Stimulated activated CD4-positive, alpha-beta T cell treated with anti-CD3 and anti-CD28 coated beads, Interleukin-4, amount 100 ng/mL, for 24 hours (primary cell): ENCODE measurements around the gene PALLD.

Source experiments
- DNase-seq: peaks from one replicate; pipeline ENCODE4 v3.0.0-alpha.2; 2020

The PALLD gene

DNA sequence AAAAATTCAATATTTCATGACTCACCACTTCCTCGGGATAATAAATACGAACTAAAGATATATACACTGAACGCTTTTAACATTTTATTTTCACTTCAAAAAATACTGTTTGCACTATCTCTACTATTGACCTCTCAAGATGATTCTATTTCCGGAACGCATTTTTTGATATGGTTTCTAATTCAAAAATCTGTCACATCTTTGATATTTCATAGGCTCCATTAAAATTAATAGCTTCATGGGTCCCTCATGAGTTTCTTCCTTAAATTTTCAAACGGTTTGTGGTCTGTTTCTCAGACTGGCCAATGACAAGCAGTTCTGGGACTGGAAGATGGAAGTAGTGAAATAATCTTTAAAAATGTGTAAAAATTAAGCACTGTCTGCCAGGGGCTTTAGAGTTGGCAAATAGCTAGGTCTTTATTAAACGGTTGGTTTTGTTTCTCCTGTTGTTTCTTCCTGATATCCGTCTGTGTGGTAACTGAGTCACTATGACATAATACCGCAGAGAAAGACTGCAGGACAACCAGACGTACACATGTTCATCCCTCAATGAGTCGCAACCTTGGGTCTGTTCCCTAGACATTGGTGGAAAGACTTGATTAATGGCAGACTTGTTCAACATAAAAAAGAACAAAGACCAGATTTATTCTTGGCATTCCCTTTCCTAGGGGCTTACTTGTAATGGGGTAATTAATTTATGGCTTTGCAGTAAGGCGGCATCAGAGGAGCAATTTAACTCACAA lies 133.8 kb downstream of the PALLD start:
- no peak for DNase-seq

DNA sequence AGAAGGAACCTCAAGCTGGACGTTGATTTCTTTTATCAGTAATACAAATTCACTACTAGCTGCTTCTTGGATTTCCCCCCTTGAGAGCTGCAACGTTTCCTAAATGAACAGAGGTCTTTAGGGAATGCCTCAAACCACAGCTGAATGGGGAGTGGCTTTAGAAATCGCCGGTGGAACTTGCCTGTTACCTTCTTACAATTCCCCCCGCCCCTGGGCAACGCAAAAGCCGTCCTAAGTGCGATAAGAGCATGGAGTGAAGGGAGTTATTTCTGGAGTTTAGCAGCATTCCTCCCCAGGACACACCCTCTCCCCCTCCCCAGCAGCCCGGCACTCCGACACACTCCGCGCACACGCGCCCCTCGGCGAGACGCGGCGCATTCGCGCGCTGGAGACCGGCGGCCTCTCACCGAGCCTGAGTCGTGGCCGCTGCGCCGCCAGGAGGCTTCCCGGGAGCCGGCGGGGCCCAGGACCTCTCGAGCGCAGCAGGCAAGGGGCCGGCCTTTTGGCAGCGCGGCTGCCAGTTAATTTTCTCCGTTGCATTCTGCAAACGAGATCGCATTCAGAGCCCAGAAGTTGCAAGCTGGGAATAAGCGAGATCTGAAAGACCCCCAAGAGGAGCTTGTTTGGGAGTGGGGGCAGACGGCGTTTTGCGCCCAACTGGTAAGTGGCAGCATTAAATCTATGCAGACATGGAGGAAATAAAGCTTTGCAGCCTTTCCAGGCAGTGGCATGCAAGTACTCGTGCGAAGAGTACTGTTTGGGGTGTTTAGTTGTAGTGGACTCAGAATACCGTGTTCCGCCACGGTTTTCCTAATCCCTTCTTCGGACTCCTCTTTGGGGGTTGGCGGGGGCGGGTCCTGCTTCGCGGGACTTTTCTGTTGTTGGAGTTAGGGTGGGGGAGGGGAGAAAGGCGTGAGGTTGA lies 134.7 kb downstream of the PALLD start:
- DNase-seq = no peak

DNA sequence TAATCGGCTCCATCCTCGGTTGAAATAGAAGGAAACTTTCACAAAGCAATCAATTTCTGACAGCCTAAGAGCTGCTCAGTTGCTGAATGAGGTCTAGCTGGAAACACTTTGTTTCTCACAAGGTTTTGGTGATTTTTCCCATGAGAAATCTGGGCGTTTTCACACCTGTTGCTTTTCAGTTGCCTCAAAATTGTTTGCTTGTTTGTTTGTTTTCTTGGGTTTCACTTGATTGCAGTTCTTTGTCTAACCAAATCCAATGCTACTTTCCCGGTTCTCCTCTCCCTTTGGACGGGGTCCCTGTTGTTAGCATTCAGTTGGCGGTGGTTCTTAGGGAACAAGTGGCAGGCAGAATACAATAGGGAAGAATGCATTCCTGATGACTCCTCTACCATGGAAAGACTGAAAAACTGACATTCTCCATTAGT lies 135.5 kb downstream of the PALLD start:
- DNase-seq = no peak

DNA sequence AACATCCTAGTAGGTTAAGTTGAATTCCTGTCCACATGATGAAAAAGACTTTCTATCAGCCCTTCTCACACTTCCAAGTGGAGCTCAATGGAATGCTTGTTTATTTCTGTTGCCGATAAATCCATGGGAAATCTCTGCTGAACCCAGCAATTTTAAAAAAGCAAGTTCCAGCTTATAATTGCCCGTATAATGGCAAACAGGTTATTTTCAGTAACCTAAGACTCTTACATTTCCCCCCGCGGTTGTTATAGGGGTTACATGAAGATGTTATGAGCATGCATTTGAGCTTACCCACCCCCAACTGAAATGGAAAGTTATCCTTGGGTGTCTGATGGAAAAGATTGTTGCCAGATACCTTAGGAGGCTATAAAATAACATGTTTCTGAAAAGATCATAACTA lies 136.2 kb downstream of the PALLD start:
- no peak for DNase-seq

DNA sequence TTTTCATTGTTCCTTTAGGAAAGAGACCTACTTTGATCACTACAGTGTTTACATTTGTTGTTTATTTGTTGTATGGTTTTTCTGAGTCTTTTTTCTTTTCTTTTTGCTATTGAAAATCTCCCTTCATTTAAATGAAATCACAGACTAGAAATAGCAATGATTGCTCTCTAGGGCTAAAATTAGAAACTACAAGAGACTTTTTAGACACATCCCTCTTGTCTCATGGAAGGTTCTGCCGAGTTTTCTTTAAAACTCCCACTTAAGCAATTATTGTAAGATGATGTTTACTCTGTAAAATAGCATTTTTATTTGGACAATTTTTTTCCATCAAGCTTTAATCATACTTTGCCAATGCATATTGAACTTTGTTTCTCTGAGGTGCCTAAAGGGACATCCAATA lies 136.6 kb downstream of the PALLD start:
- DNase-seq = no peak

DNA sequence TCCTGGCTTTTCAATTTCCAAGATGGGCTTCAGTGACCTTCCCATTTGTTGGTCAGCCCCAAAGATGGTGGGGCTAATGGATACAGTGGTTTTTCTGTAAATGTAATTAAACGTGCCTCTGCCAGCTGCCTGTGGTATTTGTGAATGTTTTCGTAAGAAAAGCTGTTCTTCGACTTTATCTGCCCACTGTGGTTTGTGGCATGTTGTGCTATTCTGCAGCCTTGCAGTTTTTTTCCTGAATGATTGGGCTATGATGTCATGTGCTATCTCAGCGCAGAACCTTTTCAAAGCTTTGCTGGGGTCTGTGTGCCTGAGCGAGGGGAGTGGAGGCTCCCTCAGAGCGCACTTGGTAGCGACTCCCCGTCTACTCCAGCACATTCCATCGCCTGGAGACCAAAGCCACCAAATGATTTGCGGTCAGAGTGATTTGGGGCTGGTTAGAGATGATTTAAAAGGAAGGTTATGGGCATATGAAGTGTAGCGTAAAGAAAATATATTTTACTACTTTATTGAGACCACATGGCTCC lies 137.5 kb downstream of the PALLD start:
- DNase-seq = no peak

DNA sequence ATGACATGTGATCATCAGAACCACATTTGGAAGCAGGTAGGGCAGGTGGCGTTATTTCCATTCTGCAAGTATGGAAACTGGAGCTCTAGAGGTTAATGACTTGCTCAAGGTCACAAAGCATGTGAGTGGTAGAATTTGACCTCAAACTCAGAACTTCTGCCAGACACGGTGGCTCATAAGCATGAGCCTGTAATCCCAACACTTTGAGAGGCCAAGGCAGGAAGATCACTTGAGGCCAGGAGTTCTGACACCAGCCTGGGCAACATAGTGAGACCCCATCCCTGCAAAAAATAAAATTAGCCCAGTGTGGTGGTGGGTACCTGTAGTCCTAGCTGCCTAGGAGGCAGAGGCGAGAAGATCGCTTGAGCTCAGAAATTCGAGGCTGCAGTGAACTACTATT lies 139.2 kb downstream of the PALLD start:
- DNase-seq = no peak

DNA sequence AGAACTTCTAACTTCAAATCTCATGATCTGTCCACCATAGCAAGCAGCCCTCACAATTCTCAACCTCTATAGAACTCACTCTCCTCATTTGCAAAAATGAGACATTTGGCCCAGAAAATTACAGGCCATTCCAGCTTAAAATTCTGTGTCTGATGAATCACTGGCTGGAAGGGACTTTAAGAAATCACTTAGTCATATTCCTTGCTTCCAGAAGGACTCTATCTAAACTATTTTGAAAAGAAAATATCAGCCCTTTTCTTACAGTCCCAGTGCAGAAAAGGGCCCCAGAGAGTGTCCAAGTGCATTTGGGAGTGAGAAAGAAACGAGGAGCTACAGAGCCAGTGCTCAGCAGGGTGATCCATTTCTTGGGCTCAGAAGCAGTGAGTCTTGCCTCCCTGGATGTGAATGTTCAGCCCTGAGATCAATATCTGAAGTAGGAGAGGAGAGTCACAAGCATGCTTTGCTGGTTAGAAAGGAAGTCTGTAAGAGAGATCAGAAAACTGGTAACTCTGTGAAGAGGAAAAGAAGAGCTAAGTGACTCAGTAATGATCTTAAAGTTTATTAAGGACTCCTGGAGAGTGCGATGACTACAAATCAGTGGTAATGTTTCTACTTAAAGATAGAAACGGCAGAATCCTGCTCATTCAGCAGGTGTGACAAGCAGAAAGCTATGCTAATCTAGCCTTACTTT lies 139.8 kb downstream of the PALLD start:
- no peak for DNase-seq

DNA sequence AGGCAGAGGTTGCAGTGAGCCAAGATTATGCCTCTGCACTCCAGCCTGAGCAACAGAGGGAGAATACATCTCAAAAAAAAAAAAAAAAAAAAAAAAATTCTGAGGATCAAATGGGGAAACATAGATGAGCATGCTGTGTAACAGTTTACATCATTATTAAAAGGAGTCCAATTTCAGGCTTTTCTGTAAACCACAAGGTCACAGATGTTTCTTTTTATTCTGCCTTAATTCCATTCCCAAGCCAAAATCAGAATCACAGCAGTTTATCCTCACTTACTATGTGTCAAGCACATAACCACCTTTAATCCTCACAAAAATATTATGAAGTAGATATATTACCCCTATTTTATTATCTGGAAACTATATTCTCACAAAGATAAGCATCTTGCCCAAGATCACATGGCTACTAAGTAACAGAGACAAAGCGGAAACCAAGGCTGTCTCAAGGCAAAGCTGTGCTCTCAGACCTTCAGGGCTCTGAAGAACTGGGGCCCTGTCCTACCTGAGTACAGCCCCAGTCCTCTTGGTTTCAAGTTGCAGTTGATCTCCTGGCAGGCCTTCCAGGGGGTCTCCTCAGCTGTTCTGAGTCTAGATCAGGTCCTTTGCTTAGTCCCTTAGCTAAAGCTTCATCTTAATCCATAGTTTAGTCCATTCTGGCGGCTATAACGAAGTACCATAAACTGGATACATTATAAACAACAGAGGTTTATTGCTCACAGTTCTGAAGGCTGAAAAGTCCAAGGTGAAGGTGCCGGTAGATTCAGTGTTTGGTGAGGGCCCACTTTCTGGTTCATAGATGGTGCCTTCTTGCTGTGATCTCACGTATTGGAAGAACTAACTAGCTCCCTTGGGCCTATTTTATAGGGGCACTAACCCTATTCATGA lies 141.3 kb downstream of the PALLD start:
- DNase-seq = no peak

DNA sequence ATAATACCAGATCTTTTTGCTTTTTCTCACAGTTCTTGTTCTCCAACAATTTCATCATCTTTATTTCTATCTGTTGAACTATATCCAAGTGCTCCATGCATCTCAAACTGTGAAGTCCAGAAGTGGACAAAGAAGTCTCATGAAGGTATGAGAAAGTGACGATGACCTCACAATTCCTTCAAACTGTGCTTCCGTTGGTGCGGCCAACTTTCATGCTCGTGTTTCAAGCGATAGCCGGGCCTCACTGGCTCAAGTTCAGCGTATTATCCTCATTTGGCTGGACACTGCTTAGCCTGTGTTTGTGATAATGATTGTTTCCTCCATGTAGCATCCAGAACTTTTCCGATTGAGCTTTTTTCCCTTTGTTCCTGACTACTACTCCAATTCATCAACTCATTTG lies 143.1 kb downstream of the PALLD start:
- DNase-seq = no peak

DNA sequence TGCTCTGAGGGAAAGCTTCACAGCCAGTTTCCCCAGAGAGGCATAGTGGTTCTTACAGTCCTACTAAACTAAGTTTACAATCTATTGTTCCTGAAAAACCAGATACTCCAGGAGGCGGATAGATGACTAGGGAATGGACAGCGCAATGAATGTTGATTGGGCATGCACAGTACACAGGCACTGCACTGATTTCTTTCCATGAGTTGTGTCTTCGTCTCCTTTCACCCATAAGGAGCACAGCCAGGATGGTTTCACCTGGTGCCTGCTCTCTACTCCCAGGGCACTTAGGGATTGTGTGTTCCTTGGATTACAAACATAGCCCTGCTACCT lies 144.9 kb downstream of the PALLD start:
- no peak for DNase-seq

DNA sequence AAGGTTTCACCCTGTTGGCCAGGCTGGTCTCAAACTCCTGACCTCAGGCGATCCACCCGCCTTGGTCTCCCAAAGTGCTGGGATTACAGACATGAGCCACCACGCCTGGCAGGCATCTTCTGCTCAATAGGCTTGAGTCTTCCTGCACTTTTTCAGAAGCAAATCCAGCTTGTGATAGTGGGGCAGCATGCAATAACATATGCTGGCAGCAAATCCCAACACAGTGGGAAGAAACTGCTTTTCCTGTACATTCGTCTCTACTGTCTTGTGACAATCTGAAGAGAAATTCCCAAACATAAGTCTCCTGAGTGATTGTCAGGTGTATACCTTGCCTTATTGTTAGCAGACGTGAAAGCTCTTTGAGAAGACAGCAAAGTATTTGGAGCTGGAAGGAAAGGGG lies 145.7 kb downstream of the PALLD start:
- DNase-seq = no peak

DNA sequence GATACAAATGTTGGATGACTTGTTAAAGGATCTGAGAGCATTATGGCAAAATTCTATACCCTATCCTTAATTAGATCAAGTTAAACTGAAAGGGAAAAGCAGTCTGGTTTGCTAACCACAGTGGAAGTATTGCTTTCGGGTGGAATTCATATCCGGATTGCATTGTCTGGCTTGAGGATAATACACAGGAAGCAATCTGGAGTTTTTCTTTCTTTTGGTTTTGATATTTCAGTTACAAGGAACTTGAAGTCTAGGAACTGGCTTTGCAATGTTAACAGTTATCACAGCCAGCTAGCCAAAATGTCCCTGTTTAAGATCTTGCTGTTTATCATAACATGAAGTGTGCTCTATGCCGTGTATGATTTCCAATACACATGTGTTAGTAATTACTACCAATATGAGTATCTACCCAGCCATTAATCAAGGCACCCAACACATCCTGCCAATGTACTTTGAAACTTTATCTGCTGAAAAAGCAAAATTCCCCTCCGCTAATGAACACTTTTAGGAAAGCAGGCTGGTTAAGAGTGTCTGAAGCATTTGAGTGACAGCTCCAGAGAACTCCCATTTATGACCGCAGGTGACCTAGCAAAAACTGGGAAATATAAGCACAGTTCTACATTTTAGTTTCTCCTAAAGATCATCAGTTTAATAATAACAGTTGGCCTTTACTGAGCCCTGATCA lies 146.4 kb downstream of the PALLD start:
- DNase-seq = no peak

DNA sequence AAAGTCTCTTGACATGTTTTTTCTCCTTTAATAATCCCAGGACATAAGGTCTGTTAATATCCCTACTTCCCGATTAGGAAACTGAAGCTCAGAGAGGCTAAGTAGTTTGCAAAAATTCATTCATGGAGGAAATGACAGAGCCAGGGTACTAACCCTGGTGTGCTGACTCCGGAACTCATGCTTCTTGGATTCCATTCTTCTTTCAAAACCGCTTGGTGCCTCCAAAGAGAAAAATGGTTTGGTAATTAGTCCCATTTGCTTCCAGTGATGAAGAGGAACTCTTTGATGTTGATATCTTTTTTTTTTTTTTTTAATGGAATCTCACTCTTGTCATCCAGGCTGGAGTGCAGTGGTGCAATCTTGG lies 146.9 kb downstream of the PALLD start:
- DNase-seq = no peak

DNA sequence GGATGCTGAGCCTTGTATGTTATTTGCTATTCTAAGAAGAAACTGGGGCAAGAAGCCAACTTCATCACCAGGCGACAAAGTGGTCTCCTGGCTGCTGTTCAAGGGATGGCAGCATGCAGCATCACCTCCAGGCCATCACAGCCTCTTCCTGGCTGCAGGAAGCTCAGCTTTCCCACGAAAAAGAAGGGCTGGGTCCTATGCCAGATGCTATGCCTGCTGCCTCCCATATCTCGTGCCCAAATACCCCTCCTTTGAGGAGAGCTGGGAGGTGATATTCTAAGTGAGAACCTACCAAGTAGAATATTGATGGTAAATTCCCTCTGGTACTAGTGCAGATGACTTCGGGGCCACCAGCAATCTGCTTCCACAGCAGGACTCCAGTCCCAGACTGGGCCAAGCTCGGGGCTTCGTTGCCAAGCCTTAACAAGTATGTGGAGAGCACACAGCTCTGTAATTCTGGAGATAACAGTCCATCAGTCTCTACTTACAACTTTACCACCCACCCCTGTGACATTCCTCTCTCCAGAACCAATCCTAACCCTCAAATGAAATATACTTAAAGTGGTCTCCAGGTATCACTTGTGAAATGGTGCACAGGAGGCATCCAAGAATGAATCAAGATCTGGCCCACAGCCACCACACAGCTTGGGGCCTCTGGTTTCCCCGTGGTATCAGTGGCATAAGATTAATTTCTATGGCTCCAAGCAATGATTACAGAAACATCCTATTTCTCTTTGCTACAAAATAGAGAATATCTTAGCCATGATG lies 149.3 kb downstream of the PALLD start:
- DNase-seq = no peak

DNA sequence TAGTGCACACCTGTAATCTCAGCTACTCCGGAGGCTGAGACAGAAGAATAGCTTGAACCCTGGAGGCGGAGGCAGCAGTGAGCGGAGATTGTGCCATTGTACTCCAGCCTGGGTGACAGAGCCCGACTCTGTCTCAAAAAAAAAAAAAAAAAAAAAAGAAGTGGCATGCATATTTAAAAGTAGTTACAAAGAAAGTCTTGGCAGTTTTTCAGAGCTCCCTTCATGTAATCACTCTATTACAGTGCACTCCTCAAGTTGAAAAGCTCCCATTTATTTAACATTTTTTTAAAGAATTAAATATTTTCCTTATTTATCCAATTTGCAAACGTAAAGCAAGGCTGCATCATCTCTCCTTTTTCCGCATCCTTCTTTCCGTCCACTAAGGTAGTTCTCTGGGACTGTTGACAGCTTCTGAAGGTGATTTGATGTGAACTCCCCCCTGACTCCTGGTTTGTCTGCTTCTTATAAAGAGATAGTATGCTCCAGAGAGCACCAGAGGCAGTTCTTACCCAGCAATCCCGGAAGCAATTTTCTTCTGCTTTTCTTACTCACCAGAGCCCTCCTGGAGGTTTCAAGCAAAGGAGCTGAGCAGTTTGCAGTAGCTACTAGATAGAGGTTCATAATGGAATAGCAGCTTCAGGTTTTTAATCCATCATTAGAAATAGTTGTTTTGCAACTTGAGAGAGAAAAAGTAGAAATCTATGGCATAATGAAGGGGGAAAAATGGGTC lies 151.0 kb downstream of the PALLD start:
- DNase-seq = no peak

DNA sequence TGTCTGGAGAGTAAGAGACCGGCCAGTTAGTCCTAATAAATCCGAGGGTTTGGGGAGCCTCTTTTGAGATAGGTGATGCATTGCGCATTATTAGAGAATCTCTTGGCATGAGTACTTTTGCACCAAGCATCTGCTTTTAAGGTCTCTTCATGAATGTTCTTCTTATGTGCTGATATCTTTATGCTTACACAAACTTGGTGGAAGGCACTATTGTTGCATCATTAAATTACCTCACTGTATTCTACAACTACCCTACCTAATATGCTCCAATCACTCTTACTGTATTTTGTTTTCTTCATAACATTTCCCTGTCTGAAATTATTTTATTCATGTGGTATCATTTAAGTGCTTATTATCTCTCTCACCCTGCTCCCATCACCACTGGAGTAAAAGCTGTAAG lies 151.6 kb downstream of the PALLD start:
- DNase-seq = no peak

DNA sequence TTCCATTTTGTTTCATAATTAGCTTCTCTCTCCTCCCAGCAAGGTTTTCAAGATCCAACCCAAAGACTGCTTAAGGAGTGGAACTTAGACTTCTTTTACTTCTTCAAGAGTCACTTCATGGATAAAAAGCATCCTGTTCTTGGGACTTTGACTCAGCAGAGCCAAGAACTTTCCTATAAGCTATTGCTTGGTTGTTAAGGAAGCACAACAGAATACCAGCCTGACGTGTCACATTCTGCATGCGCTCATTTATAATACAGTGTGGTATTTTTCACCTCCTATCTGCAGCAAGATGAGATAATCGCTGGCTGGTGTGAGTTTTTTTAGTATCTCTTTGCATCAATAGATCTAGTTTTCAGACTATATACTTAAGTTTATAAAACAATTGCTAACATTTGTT lies 152.1 kb downstream of the PALLD start:
- no peak for DNase-seq

DNA sequence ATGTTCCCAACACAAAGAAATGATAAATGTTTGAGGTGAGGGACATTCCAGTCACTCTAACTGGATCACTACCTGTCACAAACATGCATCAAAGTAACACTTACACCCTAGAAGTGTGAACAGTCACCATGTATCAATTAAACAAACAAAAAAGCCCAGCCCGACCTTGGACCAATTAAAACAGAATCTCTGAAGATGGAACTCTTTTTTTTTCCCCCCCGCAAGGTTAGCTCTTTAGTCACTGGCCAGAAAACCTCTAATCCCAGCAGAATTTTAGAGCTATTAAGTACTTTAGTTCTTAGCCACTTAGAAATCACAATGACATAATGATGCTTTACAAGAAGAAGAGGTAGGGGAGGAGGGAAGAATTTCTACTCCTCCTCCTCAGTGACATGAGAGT lies 154.5 kb downstream of the PALLD start:
- DNase-seq = no peak

DNA sequence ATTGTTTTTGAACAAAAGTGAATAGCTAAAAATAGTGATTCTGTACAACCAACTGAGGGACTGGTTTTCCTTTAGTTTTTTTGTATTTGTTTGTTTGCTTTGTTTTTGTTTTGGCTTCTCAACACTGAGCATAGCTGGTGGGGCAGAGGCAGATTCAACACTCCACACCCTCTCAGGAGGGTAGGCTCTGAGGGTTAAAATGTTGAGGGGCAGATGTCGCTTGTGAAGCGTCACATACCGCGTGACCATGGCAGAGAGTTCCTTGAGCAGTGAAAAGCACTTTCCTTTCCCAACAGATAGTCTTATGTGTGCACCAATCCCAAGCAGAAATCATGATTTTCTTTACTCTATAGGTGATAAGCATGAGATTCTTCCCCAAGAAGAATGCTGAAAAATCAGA lies 155.0 kb downstream of the PALLD start:
- no peak for DNase-seq

DNA sequence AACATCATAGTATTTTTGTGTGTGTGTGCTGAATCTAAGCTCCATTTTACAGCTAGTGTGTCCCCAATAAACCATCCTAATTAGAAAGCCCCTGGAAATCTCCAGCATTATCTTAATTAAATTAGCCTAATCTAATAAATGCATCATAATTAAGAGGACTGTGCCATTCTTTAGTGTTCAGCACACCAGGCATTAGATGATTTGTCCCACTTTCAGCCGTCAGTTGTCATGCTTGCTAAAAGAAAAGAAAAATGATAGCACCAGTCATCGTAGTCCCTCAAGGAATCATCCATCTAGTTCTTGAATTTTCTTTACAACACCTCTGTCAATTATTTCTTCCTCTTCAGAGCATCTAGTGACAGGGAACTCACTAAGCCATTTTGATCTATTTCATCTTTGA lies 155.9 kb downstream of the PALLD start:
- no peak for DNase-seq
